CD4-positive, alpha-beta T cell treated with Interleukin-21 for 1 hour (primary cell): ENCODE results near the gene RBM44.

Source experiments
- DNase-seq: peaks from one replicate; pipeline ENCODE4 v3.0.0-alpha.2; 2020

RBM44 gene

GRCh38 chr2:237873897-237874551 is 75.4 kb downstream of the RBM44 start:
- no peak for DNase-seq

- no peak for DNase-seq
Observed at GRCh38 chr2:237874585-237875161, 76.1 kb downstream of the RBM44 start.

GRCh38 chr2:237875256-237876060 is 76.9 kb downstream of the RBM44 start:
- no peak for DNase-seq

- DNase-seq = no peak
Observed at GRCh38 chr2:237876061-237876526, 77.5 kb downstream of the RBM44 start.

- DNase-seq = no peak
Observed at GRCh38 chr2:237876532-237876931, 78.0 kb downstream of the RBM44 start.

- DNase-seq = no peak
Observed at GRCh38 chr2:237876951-237877491, 78.4 kb downstream of the RBM44 start.

- DNase-seq = no peak
Observed at GRCh38 chr2:237877576-237878307, 79.2 kb downstream of the RBM44 start.

GRCh38 chr2:237878321-237879057 is 79.9 kb downstream of the RBM44 start:
- no peak for DNase-seq

GRCh38 chr2:237879058-237879430 is 80.5 kb downstream of the RBM44 start:
- no peak for DNase-seq

- no peak for DNase-seq
Observed at GRCh38 chr2:237879991-237880560, 81.5 kb downstream of the RBM44 start.

GRCh38 chr2:237882510-237883481 is 84.2 kb downstream of the RBM44 start:
- no peak for DNase-seq

GRCh38 chr2:237883951-237884446 is 85.4 kb downstream of the RBM44 start:
- no peak for DNase-seq

- DNase-seq = no peak
Observed at GRCh38 chr2:237884681-237885080, 86.1 kb downstream of the RBM44 start.

- DNase-seq = no peak
Observed at GRCh38 chr2:237885111-237885930, 86.7 kb downstream of the RBM44 start.

- no peak for DNase-seq
Observed at GRCh38 chr2:237885931-237886684, 87.5 kb downstream of the RBM44 start.

GRCh38 chr2:237886685-237887481 is 88.3 kb downstream of the RBM44 start:
- DNase-seq = no peak

GRCh38 chr2:237888389-237888788 is 89.8 kb downstream of the RBM44 start:
- no peak for DNase-seq

- no peak for DNase-seq
Observed at GRCh38 chr2:237889016-237889415, 90.4 kb downstream of the RBM44 start.
